ENCODE results near the gene MEIS1.

Gene MEIS1

GRCh38 chr2:66433945-66434678 is 813 bp upstream of the MEIS1 start:
- Histone ChIP-seq H3K27me3 (ENCODE audit: control insufficient read depth, low read length) (peaks cover 14% of the 10 kb centered on the region), H3F3A (ENCODE audit: control insufficient read depth, insufficient read depth) (no peaks in the 10 kb centered on the region), H4K20me1 (ENCODE audit: control insufficient read depth, insufficient read depth, low read depth, low read length) (no peaks in the 10 kb centered on the region), H3K4me1 (ENCODE audit: control insufficient read depth, low read length) (peaks cover 24% of the 10 kb centered on the region), H3K9me2 (replicated peaks; ENCODE audit: control insufficient read depth, low read length) (no peaks in the 10 kb centered on the region), H3K9me3 (ENCODE audit: control insufficient read depth, insufficient read depth, low read length) (no peaks in the 10 kb centered on the region), H3K36me3 (ENCODE audit: control insufficient read depth, low read length) (no peaks in the 10 kb centered on the region), H3K27ac (ENCODE audit: low read depth, low read length) (no peak overlapping the region), H3K4me2 (ENCODE audit: low read length) (peak overlapping the region; percentile 89), H3K4me3 (ENCODE audit: low read length) (peak overlapping the region; percentile 82), H3K79me2 (ENCODE audit: control insufficient read depth, low read length) (no peaks in the 10 kb centered on the region)
- no peak for TF ChIP-seq EZH2phosphoT487 (IDR thresholded peaks at IDR 0.05; ENCODE audit: borderline replicate concordance, low read length)
- TF ChIP-seq, protein P1, sequence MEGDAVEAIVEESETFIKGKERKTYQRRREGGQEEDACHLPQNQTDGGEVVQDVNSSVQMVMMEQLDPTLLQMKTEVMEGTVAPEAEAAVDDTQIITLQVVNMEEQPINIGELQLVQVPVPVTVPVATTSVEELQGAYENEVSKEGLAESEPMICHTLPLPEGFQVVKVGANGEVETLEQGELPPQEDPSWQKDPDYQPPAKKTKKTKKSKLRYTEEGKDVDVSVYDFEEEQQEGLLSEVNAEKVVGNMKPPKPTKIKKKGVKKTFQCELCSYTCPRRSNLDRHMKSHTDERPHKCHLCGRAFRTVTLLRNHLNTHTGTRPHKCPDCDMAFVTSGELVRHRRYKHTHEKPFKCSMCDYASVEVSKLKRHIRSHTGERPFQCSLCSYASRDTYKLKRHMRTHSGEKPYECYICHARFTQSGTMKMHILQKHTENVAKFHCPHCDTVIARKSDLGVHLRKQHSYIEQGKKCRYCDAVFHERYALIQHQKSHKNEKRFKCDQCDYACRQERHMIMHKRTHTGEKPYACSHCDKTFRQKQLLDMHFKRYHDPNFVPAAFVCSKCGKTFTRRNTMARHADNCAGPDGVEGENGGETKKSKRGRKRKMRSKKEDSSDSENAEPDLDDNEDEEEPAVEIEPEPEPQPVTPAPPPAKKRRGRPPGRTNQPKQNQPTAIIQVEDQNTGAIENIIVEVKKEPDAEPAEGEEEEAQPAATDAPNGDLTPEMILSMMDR (IDR thresholded peaks at IDR 0.05; ENCODE audit: low read depth, low read length, poor library complexity, severe bottlenecking) = no peak

GRCh38 chr2:66435549-66435875 is 587 bp downstream of the MEIS1 start:
- H3K36me3 ChIP-seq (ENCODE audit: control insufficient read depth, low read length) = no peaks in the 10 kb centered on the region
- H3K27ac ChIP-seq (ENCODE audit: low read depth, low read length) = peak overlapping the region; percentile 41; the same call in 1 of the 2 replicates
- H3K27me3 ChIP-seq (ENCODE audit: control insufficient read depth, low read length) = peaks cover 14% of the 10 kb centered on the region
- H3F3A ChIP-seq (ENCODE audit: control insufficient read depth, insufficient read depth) = no peaks in the 10 kb centered on the region
- no peak for TF ChIP-seq EZH2phosphoT487 (IDR thresholded peaks at IDR 0.05; ENCODE audit: borderline replicate concordance, low read length)
- TF ChIP-seq, protein P1 (IDR thresholded peaks at IDR 0.05; ENCODE audit: low read depth, low read length, poor library complexity, severe bottlenecking) = no peak
- no peaks in the 10 kb centered on the region for H4K20me1 ChIP-seq (ENCODE audit: control insufficient read depth, insufficient read depth, low read depth, low read length)
- peak overlapping the region; percentile 82 for H3K4me3 ChIP-seq (ENCODE audit: low read length)
- peaks cover 24% of the 10 kb centered on the region for H3K4me1 ChIP-seq (ENCODE audit: control insufficient read depth, low read length)
- no peaks in the 10 kb centered on the region for H3K79me2 ChIP-seq (ENCODE audit: control insufficient read depth, low read length)
- no peaks in the 10 kb centered on the region for H3K9me3 ChIP-seq (ENCODE audit: control insufficient read depth, insufficient read depth, low read length)
- peak overlapping the region; percentile 89 for H3K4me2 ChIP-seq (ENCODE audit: low read length)
- no peaks in the 10 kb centered on the region for H3K9me2 ChIP-seq (replicated peaks; ENCODE audit: control insufficient read depth, low read length)

- Histone ChIP-seq H3K36me3 (ENCODE audit: control insufficient read depth, low read length) (no peaks in the 10 kb centered on the region), H4K20me1 (ENCODE audit: control insufficient read depth, insufficient read depth, low read depth, low read length) (no peaks in the 10 kb centered on the region), H3K79me2 (ENCODE audit: control insufficient read depth, low read length) (no peaks in the 10 kb centered on the region), H3K4me1 (ENCODE audit: control insufficient read depth, low read length) (peaks cover 24% of the 10 kb centered on the region), H3K9me2 (replicated peaks; ENCODE audit: control insufficient read depth, low read length) (no peaks in the 10 kb centered on the region), H3K27ac (ENCODE audit: low read depth, low read length) (no peak overlapping the region), H3K4me2 (ENCODE audit: low read length) (peak overlapping the region; percentile 89), H3K4me3 (ENCODE audit: low read length) (peak overlapping the region; percentile 82), H3K27me3 (ENCODE audit: control insufficient read depth, low read length) (peaks cover 14% of the 10 kb centered on the region), H3K9me3 (ENCODE audit: control insufficient read depth, insufficient read depth, low read length) (no peaks in the 10 kb centered on the region), H3F3A (ENCODE audit: control insufficient read depth, insufficient read depth) (no peaks in the 10 kb centered on the region)
- TF ChIP-seq, protein P1 (IDR thresholded peaks at IDR 0.05; ENCODE audit: low read depth, low read length, poor library complexity, severe bottlenecking) = no peak
- no peak for TF ChIP-seq EZH2phosphoT487 (IDR thresholded peaks at IDR 0.05; ENCODE audit: borderline replicate concordance, low read length)
Observed at GRCh38 chr2:66435963-66436362, 1.0 kb downstream of the MEIS1 start.
